GM18505 (cell line): ENCODE data around the gene IFNGR2.

Source experiments
- ATAC-seq: cut with Tn5 transposase; IDR thresholded peaks from one replicate; pipeline ENCODE4 v1.9.1; 2021; ENCODE audit not compliant: unreplicated experiment
- POLR2A ChIP-seq: IDR thresholded peaks from 4 replicates; pipeline ENCODE4 v1.6.1; 2011; ENCODE audit warnings: borderline replicate concordance; ENCODE audit not compliant: insufficient read depth, insufficient read length; ENCODE audit errors: extremely low read depth

IFNGR2 gene

DNA sequence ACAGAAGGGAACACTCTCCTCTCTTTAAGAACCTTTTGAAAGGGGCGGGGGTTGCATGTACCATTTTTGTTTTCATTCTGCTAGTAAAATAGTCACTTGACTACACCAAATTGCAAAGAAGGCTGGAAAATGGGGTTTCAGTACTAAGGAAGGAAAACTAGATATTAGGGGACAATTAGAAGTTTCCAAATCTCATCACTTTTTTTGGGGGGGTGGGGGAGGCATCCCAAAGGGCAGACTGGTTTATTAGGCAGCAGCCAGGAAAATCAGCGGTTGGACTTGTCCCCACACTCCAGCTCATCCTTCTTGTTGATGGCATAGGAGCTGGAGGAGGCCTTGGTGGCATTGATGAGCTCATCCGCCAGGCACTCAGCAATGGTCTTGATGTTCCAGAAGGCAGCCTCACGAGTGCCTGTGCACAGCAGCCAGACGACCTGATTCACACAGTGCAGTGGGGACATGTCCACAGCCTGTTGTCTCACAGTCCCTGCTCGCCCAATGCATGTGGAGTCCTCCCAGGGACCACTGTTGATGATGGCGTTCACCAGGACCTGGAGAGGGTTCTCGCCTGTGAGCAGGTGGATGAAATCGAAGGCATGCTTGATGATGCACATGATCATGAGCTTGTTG lies 78.2 kb downstream of the IFNGR2 start:
- ATAC-seq, result no peak
- TF ChIP-seq POLR2A, result no peak
